CD14-positive monocyte (primary cell): Measurements from ENCODE around the gene SPOP. TPM values are rescaled to one million over a fixed set of nuclear protein-coding genes. Genes with fewer than 3 reads are reported as not detected.

ENCODE experiments used
- DNase-seq, 3 donors: peaks; one replicate each; pipeline ENCODE4 v3.0.0-alpha.2; 2011 to 2022
- H2AFZ ChIP-seq: 2 replicates; pipeline ENCODE4 v1.6.0; 2012; ENCODE audit warnings: mild to moderate bottlenecking, low read depth, low read length, inconsistent platforms; ENCODE audit not compliant: insufficient read depth, poor library complexity, severe bottlenecking
- H3K27ac ChIP-seq, 2 donors: 1 replicate in 1 of 2; 2 replicates in 1 of 2; pipeline ENCODE4 v1.5.1; 2012 to 2013; ENCODE audit warnings: low read length in 2 of 2, control low read depth in 1 of 2, inconsistent platforms in 1 of 2, low read depth in 1 of 2, mild to moderate bottlenecking in 1 of 2
- H3K27me3 ChIP-seq, 2 donors: one replicate each; pipeline versions ENCODE4 v1.6.0 to v1.6.1; 2011 to 2013; ENCODE audit warnings: low read length in 2 of 2; ENCODE audit not compliant: control insufficient read depth in 2 of 2, insufficient read depth in 2 of 2
- H3K36me3 ChIP-seq, 2 donors: replicated peaks in 1 of 2; 1 replicate in 1 of 2; 2 replicates in 1 of 2; pipeline versions ENCODE4 v1.5.1 to v1.6.1; 2012 to 2013; ENCODE audit warnings: low read length in 2 of 2, control low read depth in 1 of 2, inconsistent platforms in 1 of 2, mild to moderate bottlenecking in 1 of 2; ENCODE audit not compliant: insufficient read depth in 2 of 2, control insufficient read depth in 1 of 2
- H3K4me1 ChIP-seq, 2 donors: 1 replicate in 1 of 2; 2 replicates in 1 of 2; pipeline versions ENCODE4 v1.5.1 to v1.6.1; 2012 to 2013; ENCODE audit warnings: low read length in 2 of 2, control low read depth in 1 of 2, inconsistent platforms in 1 of 2, mild to moderate bottlenecking in 1 of 2, moderate library complexity in 1 of 2; ENCODE audit not compliant: insufficient read depth in 2 of 2, control insufficient read depth in 1 of 2
- H3K4me2 ChIP-seq: replicated peaks from 2 replicates; pipeline ENCODE3; 2012; ENCODE audit warnings: low read length, moderate library complexity, mild to moderate bottlenecking; ENCODE audit not compliant: poor library complexity, severe bottlenecking; ENCODE audit errors: extremely low read depth
- H3K4me3 ChIP-seq, 3 experiments: fragments of 200-600 bp in 1 of 3; sonication (generic) in 1 of 3; replicated peaks in 1 of 3; 1 replicate in 2 of 3; 2 replicates in 1 of 3; pipeline ENCODE4 v1.5.1; 2011 to 2013; ENCODE audit warnings: low read length in 3 of 3, mild to moderate bottlenecking in 3 of 3, control low read depth in 2 of 3, low read depth in 2 of 3, inconsistent platforms in 1 of 3, moderate library complexity in 1 of 3
- H3K79me2 ChIP-seq: 2 replicates; pipeline ENCODE4 v1.6.0; 2012; ENCODE audit warnings: mild to moderate bottlenecking, control low read depth, inconsistent platforms, low read length, moderate library complexity; ENCODE audit not compliant: insufficient read depth
- H3K9ac ChIP-seq: 2 replicates; pipeline ENCODE4 v1.6.0; 2017; ENCODE audit warnings: low read length, mild to moderate bottlenecking; ENCODE audit not compliant: insufficient read depth, poor library complexity, severe bottlenecking
- H3K9me3 ChIP-seq, 2 donors: replicated peaks in 1 of 2; 1 replicate in 1 of 2; 2 replicates in 1 of 2; pipeline versions ENCODE4 v1.5.1 to v1.6.1; 2012 to 2013; ENCODE audit warnings: low read length in 2 of 2, control low read depth in 1 of 2; ENCODE audit not compliant: control insufficient read depth in 1 of 2, insufficient read depth in 1 of 2
- H4K20me1 ChIP-seq: 2 replicates; pipeline ENCODE4 v1.6.0; 2012; ENCODE audit warnings: mild to moderate bottlenecking, low read length, control low read depth, moderate library complexity; ENCODE audit not compliant: insufficient read depth
- H3K27ac Mint-ChIP-seq, 7 donors: one replicate each; pipeline ENCODE4 v1.8.0; 2020; ENCODE audit warnings: mild to moderate bottlenecking in 7 of 7, mixed read lengths in 7 of 7, moderate library complexity in 6 of 7, inconsistent platforms in 2 of 7
- H3K27me3 Mint-ChIP-seq, 3 donors: one replicate each; pipeline ENCODE4 v1.8.0; 2021 to 2022; ENCODE audit warnings: low read depth in 3 of 3, mild to moderate bottlenecking in 3 of 3, mixed read lengths in 3 of 3, moderate library complexity in 3 of 3, inconsistent platforms in 1 of 3
- H3K36me3 Mint-ChIP-seq, 2 donors: one replicate each; pipeline ENCODE4 v1.8.0; 2020; ENCODE audit warnings: mixed read lengths in 2 of 2, inconsistent platforms in 1 of 2, mild to moderate bottlenecking in 1 of 2
- H3K4me1 Mint-ChIP-seq: one replicate; pipeline ENCODE4 v1.8.0; 2020; ENCODE audit warnings: mild to moderate bottlenecking, mixed read lengths
- H3K4me3 Mint-ChIP-seq, 2 donors: one replicate each; pipeline ENCODE4 v1.8.0; 2020; ENCODE audit warnings: mild to moderate bottlenecking in 2 of 2, mixed read lengths in 2 of 2, moderate library complexity in 1 of 2
- H3K9me3 Mint-ChIP-seq, 7 donors: one replicate each; pipeline ENCODE4 v1.8.0; 2020 to 2022; ENCODE audit warnings: mixed read lengths in 7 of 7, mild to moderate bottlenecking in 6 of 7, moderate library complexity in 6 of 7, inconsistent platforms in 2 of 7
- WGBS: methylation state at CpG from one replicate; pipeline ENCODE4 v1.1.5; 2013; ENCODE audit warnings: missing lambda C conversion rate; ENCODE audit not compliant: insufficient coverage; 5-methylcytosine and 5-hydroxymethylcytosine counted together
- intact Hi-C, 2 donors: fragments of 100-400 bp; cut with micrococcal nuclease; formaldehyde crosslinking; loops; one replicate each; pipeline versions ENCODE4 v1.15.0 to v1.15.1; 2023
- polyA plus RNA-seq, 3 donors: library from polyadenylated mRNA; depleted of rRNA in 1 of 3; unstranded in 2 of 3; stranded (reverse) in 1 of 3; fragments of 300-500 nt in 2 of 3; fragments of >200 nt in 1 of 3; fragmentation: Illumina TruSeq in 2 of 3; gene quantifications; 1 replicate in 2 of 3; 2 replicates in 1 of 3; pipeline ENCODE4 v1.2.3, GENCODE V29; 2012 to 2021
- TF ChIP-seq, protein P1 (sequence below): fragments of 200-600 bp; IDR thresholded peaks from one replicate; pipeline ENCODE4 v1.8.0; 2022; ENCODE audit warnings: antibody characterized with exemption, mild to moderate bottlenecking

The SPOP gene
- polyA plus RNA-seq, 3 donors: 41.3 to 65.5 (median 63.2) TPM

- peaks cover 100% of the 10 kb centered on the region for H4K20me1 ChIP-seq
- H3K9me3 Mint-ChIP-seq: peaks cover 0 to 6% (median 0%) of the 10 kb centered on the region in 7 donors
- H3K9ac ChIP-seq: no peak overlapping the region
- H3K4me1 ChIP-seq: no peaks in the 10 kb centered on the region
- H3K4me1 Mint-ChIP-seq: peaks cover 5% of the 10 kb centered on the region
- peaks cover 4 to 36% of the 10 kb centered on the region in 2 donors for H3K36me3 ChIP-seq
- H3K4me3 Mint-ChIP-seq: no peak overlapping the region
- TF ChIP-seq, protein P1, sequence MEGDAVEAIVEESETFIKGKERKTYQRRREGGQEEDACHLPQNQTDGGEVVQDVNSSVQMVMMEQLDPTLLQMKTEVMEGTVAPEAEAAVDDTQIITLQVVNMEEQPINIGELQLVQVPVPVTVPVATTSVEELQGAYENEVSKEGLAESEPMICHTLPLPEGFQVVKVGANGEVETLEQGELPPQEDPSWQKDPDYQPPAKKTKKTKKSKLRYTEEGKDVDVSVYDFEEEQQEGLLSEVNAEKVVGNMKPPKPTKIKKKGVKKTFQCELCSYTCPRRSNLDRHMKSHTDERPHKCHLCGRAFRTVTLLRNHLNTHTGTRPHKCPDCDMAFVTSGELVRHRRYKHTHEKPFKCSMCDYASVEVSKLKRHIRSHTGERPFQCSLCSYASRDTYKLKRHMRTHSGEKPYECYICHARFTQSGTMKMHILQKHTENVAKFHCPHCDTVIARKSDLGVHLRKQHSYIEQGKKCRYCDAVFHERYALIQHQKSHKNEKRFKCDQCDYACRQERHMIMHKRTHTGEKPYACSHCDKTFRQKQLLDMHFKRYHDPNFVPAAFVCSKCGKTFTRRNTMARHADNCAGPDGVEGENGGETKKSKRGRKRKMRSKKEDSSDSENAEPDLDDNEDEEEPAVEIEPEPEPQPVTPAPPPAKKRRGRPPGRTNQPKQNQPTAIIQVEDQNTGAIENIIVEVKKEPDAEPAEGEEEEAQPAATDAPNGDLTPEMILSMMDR: no peak
- no peak overlapping the region for H3K4me2 ChIP-seq
- peak overlapping the region in 1 of 2 donors; percentile 20 for H3K27ac ChIP-seq
- peaks cover 79% of the 10 kb centered on the region for H3K79me2 ChIP-seq
- H3K27ac Mint-ChIP-seq: no peak overlapping the region
- DNase-seq: no peak
- H3K4me3 ChIP-seq: no peak overlapping the region
- 97% methylated on average over 3 of the region's 7 CpGs for WGBS
- intact Hi-C loops: no loop called here
- no peaks in the 10 kb centered on the region for H3K9me3 ChIP-seq
- peaks cover 0 to 1% (median 0%) of the 10 kb centered on the region in 3 donors for H3K27me3 Mint-ChIP-seq
- H3K36me3 Mint-ChIP-seq: peaks cover 9 to 32% of the 10 kb centered on the region in 2 donors
- no peak overlapping the region for H2AFZ ChIP-seq
- no peaks in the 10 kb centered on the region for H3K27me3 ChIP-seq
These were observed 40.8 kb downstream of the SPOP start for GRCh38 chr17:49637050-49637449.

DNA sequence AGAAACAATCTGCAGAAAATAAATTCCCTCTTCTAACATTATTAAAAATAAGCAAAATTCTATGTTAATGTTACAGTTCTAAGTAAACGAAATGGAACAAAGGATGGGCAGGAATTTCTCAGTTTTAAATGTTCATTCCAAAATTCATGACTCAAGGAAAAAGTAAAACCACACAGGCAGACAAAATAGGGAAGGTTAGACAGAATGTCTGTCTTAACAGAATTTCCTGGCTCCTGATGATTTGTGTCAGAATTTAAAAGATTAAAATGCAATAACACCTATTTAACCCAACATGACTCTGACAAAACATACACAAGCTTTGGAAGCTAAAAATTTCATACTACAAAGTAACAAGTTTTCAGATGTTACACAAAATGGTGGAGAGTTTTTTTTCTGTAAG is 42.8 kb downstream of the SPOP start:
- peaks cover 0 to 1% (median 1%) of the 10 kb centered on the region in 3 donors for H3K27me3 Mint-ChIP-seq
- TF ChIP-seq, protein P1: no peak
- no CpG with 5 or more reads among the region's 1 CpG for WGBS
- peaks cover 8 to 33% of the 10 kb centered on the region in 2 donors for H3K36me3 Mint-ChIP-seq
- intact Hi-C loops: no loop called here
- no peak overlapping the region for H3K27ac ChIP-seq
- no peak overlapping the region for H3K4me3 ChIP-seq
- H3K4me2 ChIP-seq: no peak overlapping the region
- no peak overlapping the region for H3K9ac ChIP-seq
- H3K79me2 ChIP-seq: peaks cover 80% of the 10 kb centered on the region
- no peaks in the 10 kb centered on the region for H3K9me3 ChIP-seq
- no peak for DNase-seq
- no peaks in the 10 kb centered on the region for H3K4me1 ChIP-seq
- no peak overlapping the region for H2AFZ ChIP-seq
- peak overlapping the region in 2 of 7 donors; percentile 46 to 47 for H3K27ac Mint-ChIP-seq
- H4K20me1 ChIP-seq: peaks cover 100% of the 10 kb centered on the region
- H3K4me1 Mint-ChIP-seq: peaks cover 7% of the 10 kb centered on the region
- H3K36me3 ChIP-seq: peaks cover 4 to 33% of the 10 kb centered on the region in 2 donors
- no peak overlapping the region for H3K4me3 Mint-ChIP-seq
- H3K27me3 ChIP-seq: no peaks in the 10 kb centered on the region
- H3K9me3 Mint-ChIP-seq: peaks cover 0 to 5% (median 0%) of the 10 kb centered on the region in 7 donors
